HEK293 (cell line): ENCODE measurements around the gene RILP.

Experiments used
- HOXA7 ChIP-seq: sonication (generic); formaldehyde crosslinking; IDR thresholded peaks from 2 replicates; pipeline ENCODE4 v1.8.1; 2022; ENCODE audit warnings: missing genetic modification reagents, borderline replicate concordance
- KLF10 ChIP-seq: fragments of 450-650 bp; IDR thresholded peaks from 2 replicates; pipeline ENCODE4 v1.5.1; 2018; ENCODE audit warnings: missing biosample characterization, mild to moderate bottlenecking, missing genetic modification characterization
- MZF1 ChIP-seq: fragments of 450-650 bp; formaldehyde crosslinking; IDR thresholded peaks from 2 replicates; pipeline ENCODE4 v1.5.1; 2017; ENCODE audit warnings: missing biosample characterization, missing genetic modification characterization, borderline replicate concordance
- PRDM2 ChIP-seq: fragments of 450-650 bp; formaldehyde crosslinking; IDR thresholded peaks from 2 replicates; pipeline ENCODE4 v1.5.1; 2016; ENCODE audit warnings: missing biosample characterization, missing genetic modification characterization, borderline replicate concordance
- SETDB1 ChIP-seq: IDR thresholded peaks from one replicate; pipeline ENCODE4 v1.6.1; 2017; ENCODE audit warnings: mild to moderate bottlenecking, low read length, moderate library complexity, mixed read lengths; ENCODE audit not compliant: insufficient read length
- SP7 ChIP-seq: fragments of 450-650 bp; formaldehyde crosslinking; IDR thresholded peaks from 2 replicates; pipeline ENCODE4 v1.5.1; 2016; ENCODE audit warnings: missing biosample characterization, missing genetic modification characterization
- TRIM28 ChIP-seq: IDR thresholded peaks from 2 replicates; pipeline ENCODE4 v1.6.1; 2011; ENCODE audit warnings: low read length, control low read depth, borderline replicate concordance
- TSHZ1 ChIP-seq: fragments of 450-650 bp; formaldehyde crosslinking; IDR thresholded peaks from 2 replicates; pipeline ENCODE4 v1.5.1; 2016; ENCODE audit warnings: missing biosample characterization, missing genetic modification characterization, borderline replicate concordance
- ZBTB21 ChIP-seq: fragments of 450-650 bp; formaldehyde crosslinking; IDR thresholded peaks from 2 replicates; pipeline ENCODE4 v1.5.1; 2017; ENCODE audit warnings: missing biosample characterization, missing genetic modification characterization
- ZBTB6 ChIP-seq: fragments of 450-650 bp; formaldehyde crosslinking; IDR thresholded peaks from 2 replicates; pipeline ENCODE4 v1.5.1; 2017; ENCODE audit warnings: missing biosample characterization, missing genetic modification characterization
- ZBTB8A ChIP-seq: fragments of 450-650 bp; formaldehyde crosslinking; IDR thresholded peaks from 2 replicates; pipeline ENCODE4 v1.5.1; 2016; ENCODE audit warnings: missing biosample characterization, missing genetic modification characterization
- ZFHX2 ChIP-seq: fragments of 450-650 bp; formaldehyde crosslinking; conservative IDR thresholded peaks from 2 replicates; pipeline ENCODE4 v1.5.1; 2016; ENCODE audit warnings: missing biosample characterization, missing genetic modification characterization
- ZNF140 ChIP-seq: fragments of 450-650 bp; formaldehyde crosslinking; IDR thresholded peaks from 2 replicates; pipeline ENCODE4 v1.5.1; 2016; ENCODE audit warnings: missing biosample characterization, missing genetic modification characterization
- ZNF155 ChIP-seq: fragments of 450-650 bp; formaldehyde crosslinking; IDR thresholded peaks from 2 replicates; pipeline ENCODE4 v1.5.1; 2016; ENCODE audit warnings: missing biosample characterization, missing genetic modification characterization
- ZNF18 ChIP-seq: fragments of 450-650 bp; formaldehyde crosslinking; IDR thresholded peaks from 2 replicates; pipeline ENCODE4 v1.5.1; 2016; ENCODE audit warnings: missing biosample characterization, missing genetic modification characterization
- ZNF223 ChIP-seq: fragments of 450-650 bp; formaldehyde crosslinking; IDR thresholded peaks from 2 replicates; pipeline ENCODE4 v1.5.1; 2016; ENCODE audit warnings: missing biosample characterization, missing genetic modification characterization
- ZNF274 ChIP-seq, 2 experiments: fragments of 200-500 bp in 1 of 2; fragments of 450-650 bp in 1 of 2; sonication (Bioruptor generic) in 1 of 2; formaldehyde crosslinking in 1 of 2; IDR thresholded peaks; 2 replicates each; pipeline versions ENCODE4 v1.5.1 to v1.6.1; 2014 to 2016; ENCODE audit warnings: borderline replicate concordance in 1 of 2, inconsistent platforms in 1 of 2, low read length in 1 of 2, missing biosample characterization in 1 of 2, missing genetic modification characterization in 1 of 2
- ZNF521 ChIP-seq: fragments of 450-650 bp; formaldehyde crosslinking; IDR thresholded peaks from 2 replicates; pipeline ENCODE4 v1.5.1; 2017; ENCODE audit warnings: missing biosample characterization, mild to moderate bottlenecking, missing genetic modification characterization
- ZNF529 ChIP-seq: fragments of 450-650 bp; formaldehyde crosslinking; IDR thresholded peaks from 2 replicates; pipeline ENCODE4 v1.5.1; 2017; ENCODE audit warnings: missing genetic modification characterization, missing biosample characterization; ENCODE audit not compliant: insufficient replicate concordance
- ZNF549 ChIP-seq: fragments of 450-650 bp; IDR thresholded peaks from 2 replicates; pipeline ENCODE4 v1.5.1; 2018; ENCODE audit warnings: missing biosample characterization, missing genetic modification characterization, mild to moderate bottlenecking, inconsistent platforms, moderate library complexity
- ZNF558 ChIP-seq: fragments of 450-650 bp; formaldehyde crosslinking; IDR thresholded peaks from 2 replicates; pipeline ENCODE4 v1.5.1; 2016; ENCODE audit warnings: missing biosample characterization, missing genetic modification characterization
- ZNF585B ChIP-seq: fragments of 450-650 bp; formaldehyde crosslinking; IDR thresholded peaks from 2 replicates; pipeline ENCODE4 v1.5.1; 2016; ENCODE audit warnings: missing biosample characterization, missing genetic modification characterization
- ZNF629 ChIP-seq: fragments of 450-650 bp; formaldehyde crosslinking; IDR thresholded peaks from 2 replicates; pipeline ENCODE4 v1.5.1; 2017; ENCODE audit warnings: missing biosample characterization, missing genetic modification characterization
- ZNF660 ChIP-seq: fragments of 450-650 bp; IDR thresholded peaks from 2 replicates; pipeline ENCODE4 v1.5.1; 2018; ENCODE audit warnings: missing biosample characterization, mild to moderate bottlenecking, missing genetic modification characterization
- ZNF670 ChIP-seq: fragments of 450-650 bp; formaldehyde crosslinking; IDR thresholded peaks from 2 replicates; pipeline ENCODE4 v1.5.1; 2016; ENCODE audit warnings: missing biosample characterization, missing genetic modification characterization, low read depth
- ZNF76 ChIP-seq: fragments of 450-650 bp; formaldehyde crosslinking; IDR thresholded peaks from 2 replicates; pipeline ENCODE4; 2016; ENCODE audit warnings: low read depth, missing biosample characterization, missing genetic modification characterization, borderline replicate concordance
- ZNF792 ChIP-seq: fragments of 450-650 bp; formaldehyde crosslinking; IDR thresholded peaks from 2 replicates; pipeline ENCODE4 v1.5.1; 2016; ENCODE audit warnings: missing biosample characterization, missing genetic modification characterization
- TF ChIP-seq, protein P1 (sequence below): fragments of 450-650 bp; formaldehyde crosslinking; IDR thresholded peaks from 2 replicates; pipeline ENCODE4 v1.5.1; 2016; ENCODE audit warnings: missing biosample characterization, missing genetic modification characterization

Gene RILP

DNA sequence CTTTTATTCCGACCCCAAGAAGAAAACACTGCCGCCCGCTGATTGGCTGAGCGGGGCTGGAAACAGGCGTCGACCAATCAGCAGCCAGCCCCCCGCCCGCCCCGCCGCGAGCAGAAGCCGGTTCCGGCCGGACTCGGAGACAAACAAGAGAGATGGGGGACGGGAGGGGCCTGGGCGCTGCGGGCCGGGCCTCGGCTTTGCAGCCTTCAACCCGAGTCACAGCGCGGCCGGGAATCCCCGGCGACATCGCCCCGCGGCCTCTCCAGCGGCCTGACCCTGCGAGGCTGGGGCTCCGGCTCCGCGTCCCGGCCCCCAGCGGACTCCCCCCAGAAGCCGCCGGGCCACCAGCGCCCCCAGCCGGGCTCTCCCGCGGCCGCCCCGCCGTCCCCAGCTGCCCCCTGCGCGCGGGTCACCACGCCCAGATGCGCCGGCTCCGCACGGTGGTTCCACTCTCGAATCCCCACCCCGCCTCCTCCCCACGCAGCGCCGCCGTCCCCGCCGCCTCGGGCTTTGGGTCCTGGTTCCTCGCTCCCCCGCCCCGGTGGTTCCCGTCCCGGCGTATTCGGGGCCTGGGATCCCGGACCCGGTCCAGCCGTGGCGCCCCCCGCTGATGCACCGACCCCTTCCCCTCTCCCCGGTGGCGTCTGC, 20.7 kb downstream of the RILP start (continued):
- TF ChIP-seq ZNF18 (tag by site-specific recombination) (no peak), ZBTB21 (tag by site-specific recombination) (no peak), SP7 (no peak), PRDM2 (tag by site-specific recombination) (no peak), ZNF549 (no peak), ZBTB8A (tag by site-specific recombination) (peak; percentile 76), ZNF558 (tag by site-specific recombination) (no peak), ZNF585B (no peak), ZBTB6 (tag by site-specific recombination) (no peak), TSHZ1 (tag by site-specific recombination) (no peak), KLF10 (tag by site-specific recombination) (no peak), MZF1 (tag by site-specific recombination) (no peak), ZNF529 (tag by site-specific recombination) (no peak), ZNF76 (tag by site-specific recombination) (no peak), HOXA7 (CRISPR knock-in tag) (no peak), ZNF670 (tag by site-specific recombination) (no peak), ZNF521 (tag by site-specific recombination) (no peak), SETDB1 (no peak), ZNF155 (no peak), TRIM28 (no peak), ZNF792 (tag by site-specific recombination) (no peak), ZNF629 (no peak; the same call in 1 of the 2 replicates), ZNF274 (IDR thresholded peaks at IDR 0.05; ENCODE audit: low read length) (no peak), ZNF274 (tag by site-specific recombination; IDR thresholded peaks at IDR 0.05; ENCODE audit: borderline replicate concordance) (no peak), ZNF223 (tag by site-specific recombination) (no peak), ZNF660 (tag by site-specific recombination) (peak; percentile 40; the same call in 1 of the 2 replicates), ZFHX2 (tag by site-specific recombination) (peak; percentile 29; the same call in 1 of the 2 replicates), ZNF140 (no peak)
- TF ChIP-seq, protein P1, sequence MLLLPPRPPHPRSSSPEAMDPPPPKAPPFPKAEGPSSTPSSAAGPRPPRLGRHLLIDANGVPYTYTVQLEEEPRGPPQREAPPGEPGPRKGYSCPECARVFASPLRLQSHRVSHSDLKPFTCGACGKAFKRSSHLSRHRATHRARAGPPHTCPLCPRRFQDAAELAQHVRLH (tag by site-specific recombination) = no peak
